LNCAP (cell line): ENCODE results near the gene GALNT18.

Experiments used
- CTCF ChIP-seq: fragments of 450-650 bp; IDR thresholded peaks from 2 replicates; pipeline ENCODE4 v1.5.1; 2017; ENCODE audit warnings: mild to moderate bottlenecking

GALNT18 gene

GRCh38 chr11:11600288-11600687, 21.5 kb downstream of the GALNT18 start:
- TF ChIP-seq CTCF, result no peak

- TF ChIP-seq CTCF, result no peak
Measured at GRCh38 chr11:11598243-11598642, 23.6 kb downstream of the GALNT18 start.

GRCh38 chr11:11594162-11594561, 27.6 kb downstream of the GALNT18 start:
- TF ChIP-seq CTCF, result no peak

GRCh38 chr11:11592146-11592684, 29.6 kb downstream of the GALNT18 start:
- no peak for TF ChIP-seq CTCF

GRCh38 chr11:11589437-11589836, 32.4 kb downstream of the GALNT18 start:
- no peak for TF ChIP-seq CTCF

- TF ChIP-seq CTCF, result no peak
Measured at GRCh38 chr11:11588891-11589290, 32.9 kb downstream of the GALNT18 start.

- no peak for TF ChIP-seq CTCF
Measured at GRCh38 chr11:11588243-11588642, 33.6 kb downstream of the GALNT18 start.

GRCh38 chr11:11587122-11587521, 34.7 kb downstream of the GALNT18 start:
- no peak for TF ChIP-seq CTCF
